ENCODE measurements around the gene LAMC2. TPM values are rescaled to one million over a fixed set of nuclear protein-coding genes. Genes with fewer than 3 reads are reported as not detected.
"Not testable (repeated sequence)": the region's sequence is repeated elsewhere in the genome, so short reads cannot be mapped to it uniquely, and the experiment has no call there.

LAMC2 gene
- total RNA-seq, 4 donors from 2014 or later = 2.1 to 17.4 (median 4.4) TPM

GRCh38 chr1:183148599-183148998 is 37.5 kb upstream of the LAMC2 start:
- no peaks in the 10 kb centered on the region for H3K36me3 ChIP-seq
- no peak overlapping the region for H3K4me3 ChIP-seq
- no peak for DNase-seq
- no peak for TF ChIP-seq CTCF (IDR thresholded peaks at IDR 0.05)
- TF ChIP-seq POLR2A (IDR thresholded peaks at IDR 0.05) = no peak
- H3K9me3 ChIP-seq = no peaks in the 10 kb centered on the region
- intact Hi-C loops (cut with DNase I; ENCODE audit: low total_unique reads) = no loop called here
- no peaks in the 10 kb centered on the region for H3K27me3 ChIP-seq
- H3K27ac ChIP-seq = peak overlapping the region; percentile 19 to 66
- H3K4me1 ChIP-seq = no peaks in the 10 kb centered on the region

- H3K36me3 ChIP-seq = no peaks in the 10 kb centered on the region
- no peaks in the 10 kb centered on the region for H3K4me1 ChIP-seq
- no peaks in the 10 kb centered on the region for H3K27me3 ChIP-seq
- no peak for DNase-seq
- no peak overlapping the region for H3K4me3 ChIP-seq
- H3K9me3 ChIP-seq = no peaks in the 10 kb centered on the region
- TF ChIP-seq POLR2A (IDR thresholded peaks at IDR 0.05) (no peak), CTCF (IDR thresholded peaks at IDR 0.05) (no peak)
- peak overlapping the region in 1 of 2 donors; percentile 66 for H3K27ac ChIP-seq
- intact Hi-C loops (cut with DNase I; ENCODE audit: low total_unique reads) = no loop called here
Measured at GRCh38 chr1:183149273-183149672, 36.8 kb upstream of the LAMC2 start.

- H3K27ac ChIP-seq; H3K27me3 ChIP-seq; H3K9me3 ChIP-seq; H3K4me3 ChIP-seq; H3K36me3 ChIP-seq; intact Hi-C loops (cut with DNase I; ENCODE audit: low total_unique reads); DNase-seq; H3K4me1 ChIP-seq: not testable (repeated sequence)
Measured at GRCh38 chr1:183150032-183150431, 36.0 kb upstream of the LAMC2 start.

- DNase-seq = no peak
- TF ChIP-seq CTCF (IDR thresholded peaks at IDR 0.05) (no peak), POLR2A (IDR thresholded peaks at IDR 0.05) (no peak)
- intact Hi-C loops (cut with DNase I; ENCODE audit: low total_unique reads) = no loop called here
Measured at GRCh38 chr1:183150445-183150844, 35.6 kb upstream of the LAMC2 start.

GRCh38 chr1:183152180-183152579 is 33.9 kb upstream of the LAMC2 start:
- Histone ChIP-seq H3K27ac (no peak overlapping the region), H3K36me3 (no peaks in the 10 kb centered on the region), H3K4me3 (no peak overlapping the region), H3K4me1 (no peaks in the 10 kb centered on the region), H3K27me3 (no peaks in the 10 kb centered on the region), H3K9me3 (no peaks in the 10 kb centered on the region)
- intact Hi-C loops (cut with DNase I; ENCODE audit: low total_unique reads) = no loop called here
- no peak for TF ChIP-seq CTCF (IDR thresholded peaks at IDR 0.05)
- TF ChIP-seq POLR2A (IDR thresholded peaks at IDR 0.05) = no peak
- no peak for DNase-seq

More at GRCh38 chr1:183150445-183150844, 35.6 kb upstream of the LAMC2 start:
- Histone ChIP-seq H3K36me3 (no peaks in the 10 kb centered on the region), H3K4me3 (no peak overlapping the region), H3K27me3 (no peaks in the 10 kb centered on the region), H3K4me1 (no peaks in the 10 kb centered on the region), H3K27ac (no peak overlapping the region), H3K9me3 (no peaks in the 10 kb centered on the region)

- no peaks in the 10 kb centered on the region for H3K4me1 ChIP-seq
- intact Hi-C loops (cut with DNase I; ENCODE audit: low total_unique reads) = no loop called here
- H3K27ac ChIP-seq = no peak overlapping the region
- H3K36me3 ChIP-seq = no peaks in the 10 kb centered on the region
- no peak for TF ChIP-seq POLR2A (IDR thresholded peaks at IDR 0.05)
- no peak for TF ChIP-seq CTCF (IDR thresholded peaks at IDR 0.05)
- no peak overlapping the region for H3K4me3 ChIP-seq
- DNase-seq = no peak
- no peaks in the 10 kb centered on the region for H3K9me3 ChIP-seq
- H3K27me3 ChIP-seq = no peaks in the 10 kb centered on the region
Measured at GRCh38 chr1:183155939-183156338, 30.1 kb upstream of the LAMC2 start.
